Osteoblast (primary cell): ENCODE results near the gene COL15A1. TPM values are rescaled to one million over a fixed set of nuclear protein-coding genes. Genes with fewer than 3 reads are reported as not detected.
"Not testable (repeated sequence)": the region's sequence is repeated elsewhere in the genome, so short reads cannot be mapped to it uniquely, and the experiment has no call there.

Experiments used
- DNase-seq: peaks from one replicate; pipeline ENCODE4 v3.0.0; 2011; ENCODE audit warnings: low spot score, mixed read lengths; ENCODE audit not compliant: insufficient read length; ENCODE audit errors: missing footprints
- H2AFZ ChIP-seq: 2 replicates; pipeline ENCODE4 v1.6.0; 2011; ENCODE audit warnings: mild to moderate bottlenecking, low read length
- H3K27ac ChIP-seq: 2 replicates; pipeline ENCODE4 v1.5.1; 2011; ENCODE audit warnings: mild to moderate bottlenecking, low read depth, low read length, moderate library complexity
- H3K27me3 ChIP-seq: 2 replicates; pipeline ENCODE4 v1.6.0; 2012; ENCODE audit warnings: mild to moderate bottlenecking, control low read depth, inconsistent platforms, low read length, moderate library complexity; ENCODE audit not compliant: insufficient read depth
- H3K36me3 ChIP-seq: 2 replicates; pipeline ENCODE4 v1.5.1; 2011; ENCODE audit warnings: mild to moderate bottlenecking, low read length, control low read depth, moderate library complexity; ENCODE audit not compliant: insufficient read depth
- H3K4me1 ChIP-seq: 2 replicates; pipeline ENCODE4 v1.5.1; 2011; ENCODE audit warnings: mild to moderate bottlenecking, low read length, control low read depth, moderate library complexity; ENCODE audit not compliant: insufficient read depth
- H3K4me2 ChIP-seq: 2 replicates; pipeline ENCODE4 v1.6.0; 2011; ENCODE audit warnings: mild to moderate bottlenecking, low read length; ENCODE audit not compliant: insufficient read depth
- H3K4me3 ChIP-seq: fragments of 200-600 bp; sonication (generic); 3 replicates; pipeline ENCODE4 v1.5.1; 2012; ENCODE audit warnings: mild to moderate bottlenecking, low read length, inconsistent platforms; ENCODE audit not compliant: insufficient read depth
- H3K79me2 ChIP-seq: 2 replicates; pipeline ENCODE4 v1.6.0; 2012; ENCODE audit warnings: mild to moderate bottlenecking, low read length, control low read depth, inconsistent platforms; ENCODE audit not compliant: insufficient read depth
- H3K9me3 ChIP-seq: 2 replicates; pipeline ENCODE4 v1.5.1; 2011; ENCODE audit warnings: low read depth, low read length, control low read depth
- H4K20me1 ChIP-seq: 2 replicates; pipeline ENCODE4 v1.6.0; 2012; ENCODE audit warnings: mild to moderate bottlenecking, low read length, control low read depth; ENCODE audit not compliant: insufficient read depth
- CTCF ChIP-seq: IDR thresholded peaks from 2 replicates; pipeline ENCODE4 v1.5.1; 2011; ENCODE audit warnings: mild to moderate bottlenecking, low read depth, low read length, moderate library complexity; ENCODE audit errors: extremely low read depth
- total RNA-seq: library from RNA; depleted of rRNA; stranded (reverse); fragments of >200 nt; gene quantifications from 2 replicates; pipeline ENCODE4 v1.2.3, GENCODE V29; 2012

COL15A1 gene
- total RNA-seq, 1 donor: 29.3 TPM

GRCh38 chr9:98911042-98911441, 32.7 kb upstream of the COL15A1 start:
- Histone ChIP-seq H3K9me3 (no peaks in the 10 kb centered on the region), H2AFZ (no peak overlapping the region), H3K4me1 (peaks cover 31% of the 10 kb centered on the region), H3K27ac (no peak overlapping the region), H3K36me3 (no peaks in the 10 kb centered on the region), H4K20me1 (no peaks in the 10 kb centered on the region), H3K4me3 (no peak overlapping the region), H3K4me2 (no peak overlapping the region), H3K27me3 (peaks cover 10% of the 10 kb centered on the region), H3K79me2 (no peaks in the 10 kb centered on the region)
- no peak for DNase-seq
- TF ChIP-seq CTCF: no peak

GRCh38 chr9:98911738-98912137, 32.0 kb upstream of the COL15A1 start:
- DNase-seq: not testable (repeated sequence)

GRCh38 chr9:98912450-98912849, 31.3 kb upstream of the COL15A1 start:
- DNase-seq: no peak
- Histone ChIP-seq H3K9me3 (no peaks in the 10 kb centered on the region), H3K36me3 (no peaks in the 10 kb centered on the region), H3K4me2 (no peak overlapping the region), H3K79me2 (no peaks in the 10 kb centered on the region), H3K27me3 (peaks cover 12% of the 10 kb centered on the region), H4K20me1 (no peaks in the 10 kb centered on the region), H3K4me1 (peaks cover 19% of the 10 kb centered on the region), H3K27ac (no peak overlapping the region), H2AFZ (no peak overlapping the region), H3K4me3 (no peak overlapping the region)
- no peak for TF ChIP-seq CTCF

More at GRCh38 chr9:98911738-98912137, 32.0 kb upstream of the COL15A1 start:
- H3K27me3 ChIP-seq, H3K4me3 ChIP-seq, H3K36me3 ChIP-seq, H3K27ac ChIP-seq, H4K20me1 ChIP-seq, H3K79me2 ChIP-seq, H3K9me3 ChIP-seq, H2AFZ ChIP-seq, H3K4me2 ChIP-seq: not testable (repeated sequence)
- H3K4me1 ChIP-seq: peaks cover 26% of the 10 kb centered on the region

DNA sequence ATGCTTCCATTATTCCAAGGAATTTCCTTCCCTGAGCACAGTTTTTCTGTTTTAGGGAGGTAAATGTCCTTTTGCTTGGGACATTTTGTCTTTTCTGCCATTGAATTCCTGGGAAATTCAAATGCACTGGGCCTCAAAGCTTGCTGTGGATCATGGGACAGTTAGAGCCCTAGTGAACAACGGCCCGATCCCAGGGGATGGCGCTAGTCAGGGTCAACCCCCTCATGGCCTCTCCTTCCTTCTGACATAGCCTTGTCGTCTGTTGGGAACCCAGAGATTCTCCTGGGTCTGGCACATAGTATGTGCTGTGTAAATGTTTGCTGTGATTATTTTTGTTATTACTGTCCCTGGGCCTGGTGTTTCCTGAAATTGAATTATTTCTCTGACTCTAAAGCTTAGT, 30.7 kb upstream of the COL15A1 start:
- Histone ChIP-seq H3K4me1 (peaks cover 17% of the 10 kb centered on the region), H3K27me3 (peaks cover 14% of the 10 kb centered on the region), H3K4me3 (no peak overlapping the region), H3K27ac (no peak overlapping the region), H3K4me2 (no peak overlapping the region), H2AFZ (no peak overlapping the region), H4K20me1 (no peaks in the 10 kb centered on the region), H3K9me3 (no peaks in the 10 kb centered on the region), H3K36me3 (no peaks in the 10 kb centered on the region), H3K79me2 (no peaks in the 10 kb centered on the region)
- TF ChIP-seq CTCF: no peak
- DNase-seq: no peak

DNA sequence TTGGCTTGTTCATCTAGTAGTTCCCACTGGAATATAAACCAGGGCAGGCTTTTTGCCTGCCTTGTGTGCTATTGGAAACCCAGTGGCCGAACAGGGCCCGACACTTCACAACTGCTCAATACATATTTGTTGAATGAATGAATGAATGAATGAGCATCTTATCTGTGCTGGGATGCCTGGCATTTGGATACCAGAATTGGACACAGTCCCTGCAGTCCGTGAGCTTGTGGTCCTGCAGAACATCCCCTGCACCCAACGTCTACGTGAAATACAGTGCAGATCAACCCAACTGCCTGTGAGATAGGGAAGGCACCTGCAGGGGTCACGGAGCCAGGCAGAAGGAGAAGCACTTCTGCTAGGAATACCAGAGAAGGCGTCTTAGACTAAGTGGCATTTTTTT, 30.0 kb upstream of the COL15A1 start:
- no peak overlapping the region for H3K4me2 ChIP-seq
- no peaks in the 10 kb centered on the region for H3K36me3 ChIP-seq
- H3K4me1 ChIP-seq: peaks cover 10% of the 10 kb centered on the region
- no peak for DNase-seq
- no peak overlapping the region for H2AFZ ChIP-seq
- no peaks in the 10 kb centered on the region for H3K79me2 ChIP-seq
- H3K4me3 ChIP-seq: no peak overlapping the region
- no peak for TF ChIP-seq CTCF
- no peaks in the 10 kb centered on the region for H4K20me1 ChIP-seq
- H3K27me3 ChIP-seq: peaks cover 14% of the 10 kb centered on the region
- H3K27ac ChIP-seq: no peak overlapping the region
- no peaks in the 10 kb centered on the region for H3K9me3 ChIP-seq
